MV-4-11 (cell line): ENCODE measurements around the gene PDE6C.
A peak's percentile ranks its signal among the peaks of the same experiment; 100 is the strongest.
"Not testable (repeated sequence)": the region's sequence is repeated elsewhere in the genome, so short reads cannot be mapped to it uniquely, and the experiment has no call there.

ENCODE experiments used
- DNase-seq: peaks from one replicate; lab custom pipeline; 2025; lab: John Stamatoyannopoulos, UW

Gene PDE6C

GRCh38 chr10:93630625-93631557 is 18.6 kb downstream of the PDE6C start:
- DNase-seq: no peak

GRCh38 chr10:93639791-93640190 is 27.5 kb downstream of the PDE6C start:
- no peak for DNase-seq

- DNase-seq: no peak
Observed at GRCh38 chr10:93652857-93653256, 40.5 kb downstream of the PDE6C start.

- DNase-seq: no peak
Observed at GRCh38 chr10:93654201-93654600, 41.9 kb downstream of the PDE6C start.

- DNase-seq: no peak
Observed at GRCh38 chr10:93656155-93656554, 43.8 kb downstream of the PDE6C start.

GRCh38 chr10:93657757-93658156 is 45.4 kb downstream of the PDE6C start:
- no peak for DNase-seq

- no peak for DNase-seq
Observed at GRCh38 chr10:93666030-93666429, 53.7 kb downstream of the PDE6C start.

GRCh38 chr10:93667795-93668194 is 55.5 kb downstream of the PDE6C start:
- DNase-seq: no peak

GRCh38 chr10:93670372-93670771 is 58.0 kb downstream of the PDE6C start:
- no peak for DNase-seq

- no peak for DNase-seq
Observed at GRCh38 chr10:93671042-93671441, 58.7 kb downstream of the PDE6C start.

GRCh38 chr10:93672022-93672678 is 59.8 kb downstream of the PDE6C start:
- DNase-seq: no peak

- no peak for DNase-seq
Observed at GRCh38 chr10:93672890-93673289, 60.6 kb downstream of the PDE6C start.

GRCh38 chr10:93673791-93674190 is 61.5 kb downstream of the PDE6C start:
- no peak for DNase-seq

GRCh38 chr10:93678386-93678785 is 66.0 kb downstream of the PDE6C start:
- no peak for DNase-seq

GRCh38 chr10:93678805-93679587 is 66.7 kb downstream of the PDE6C start:
- no peak for DNase-seq

- DNase-seq: peak; percentile 50
Observed at GRCh38 chr10:93680412-93681047, 68.2 kb downstream of the PDE6C start.

GRCh38 chr10:93687737-93688136 is 75.4 kb downstream of the PDE6C start:
- DNase-seq: no peak

- no peak for DNase-seq
Observed at GRCh38 chr10:93695740-93696139, 83.4 kb downstream of the PDE6C start.

GRCh38 chr10:93696582-93696981 is 84.2 kb downstream of the PDE6C start:
- not testable (repeated sequence) for DNase-seq

GRCh38 chr10:93697207-93697606 is 84.9 kb downstream of the PDE6C start:
- DNase-seq: no peak

- peak; percentile 70 for DNase-seq
Observed at GRCh38 chr10:93701866-93702209, 89.5 kb downstream of the PDE6C start.
